A549 treated with DMSO at 1 μM for 4 hours (cell line): Measurements from ENCODE around the gene KYAT1. TPM values are rescaled to one million over a fixed set of nuclear protein-coding genes. Genes with fewer than 3 reads are reported as not detected.

Experiments
- total RNA-seq: library from RNA; stranded (reverse); fragments of 200-300 nt; extraction: Qiagen RNA extraction; gene quantifications from 5 replicates; pipeline ENCODE4 v1.2.3, GENCODE V29; 2022; ENCODE audit warnings: low read depth

The KYAT1 gene
- total RNA-seq: 7.5 to 10.3 TPM (median 8.9 TPM) in 5 replicates

GRCh38 chr9:128881884-128882676, at the start of gene KYAT1, which contains the start of gene LRRC8A:
KYAT1 (minus strand) TSS chr9:128881950; CDS start chr9:128845405, 36,545 bp downstream.
LRRC8A (plus strand) TSS chr9:128882133; CDS start chr9:128907165, 25,032 bp downstream.

GRCh38 chr9:128920381-128921058, 38.8 kb upstream of the KYAT1 start, which contains the start of gene PHYHD1:
PHYHD1 (plus strand) TSS chr9:128920982; CDS start chr9:128922324, 1,342 bp downstream.

GRCh38 chr9:128829477-128830251, 52.1 kb downstream of the KYAT1 start, which contains the start of gene SPOUT1:
SPOUT1 (minus strand) TSS chr9:128829794; CDS start chr9:128829780, 14 bp downstream.

GRCh38 chr9:128818099-128818838, 63.5 kb downstream of the KYAT1 start, which contains the start of gene ENDOG:
ENDOG (plus strand) TSS chr9:128818500; CDS start chr9:128818685, 185 bp downstream.

GRCh38 chr9:128786681-128787601, 94.8 kb downstream of the KYAT1 start, which contains the start of gene TBC1D13:
TBC1D13 (plus strand) TSS chr9:128787253; CDS start chr9:128787354, 101 bp downstream.

Other genes starting within 250 kb of the KYAT1 start
- 94.8 to 144 TPM (median 126 TPM) in 5 replicates for gene DYNC2I2, start 225.1 kb downstream of the KYAT1 start, total RNA-seq
- 434 to 477 TPM (median 439 TPM) in 5 replicates for gene SET, start 192.7 kb downstream of the KYAT1 start, total RNA-seq
- gene PKN3, start 179.4 kb downstream of the KYAT1 start, total RNA-seq: 13.6 to 18.9 TPM (median 15.3 TPM) in 5 replicates
- gene ZDHHC12, start 157.8 kb downstream of the KYAT1 start, total RNA-seq: 66.4 to 91.1 TPM (median 77.5 TPM) in 5 replicates
- 13.2 to 17.7 TPM (median 15.3 TPM) in 5 replicates for gene ZER1, start 110.0 kb downstream of the KYAT1 start, total RNA-seq
- gene TBC1D13, start 94.7 kb downstream of the KYAT1 start, total RNA-seq: 19.1 to 22.6 TPM (median 21.2 TPM) in 5 replicates
- 13.9 to 28.9 TPM (median 26.9 TPM) in 5 replicates for gene ENDOG, start 63.5 kb downstream of the KYAT1 start, total RNA-seq
- 18.9 to 46.7 TPM (median 43.2 TPM) in 5 replicates for gene SPOUT1, start 52.2 kb downstream of the KYAT1 start, total RNA-seq
- gene LRRC8A, start 183 bp upstream of the KYAT1 start, total RNA-seq: 39.2 to 44.4 TPM (median 44.0 TPM) in 5 replicates
- gene PHYHD1, start 39.0 kb upstream of the KYAT1 start, total RNA-seq: 0.17 TPM in 1 of 5 replicates, not detected in the others
- 31.6 to 38.3 TPM (median 34.6 TPM) in 5 replicates for gene DOLK, start 65.7 kb upstream of the KYAT1 start, total RNA-seq
- gene NUP188, start 65.7 kb upstream of the KYAT1 start, total RNA-seq: 35.1 to 46.4 TPM (median 41.6 TPM) in 5 replicates
- gene SH3GLB2, start 146.4 kb upstream of the KYAT1 start, total RNA-seq: 36.9 to 52.6 TPM (median 49.2 TPM) in 5 replicates
- 11.6 to 14.8 TPM (median 13.9 TPM) in 5 replicates for gene MIGA2, start 154.7 kb upstream of the KYAT1 start, total RNA-seq
- 17.6 to 23.6 TPM (median 22.1 TPM) in 5 replicates for gene DOLPP1, start 199.2 kb upstream of the KYAT1 start, total RNA-seq
- 25.2 to 31.8 TPM (median 27.8 TPM) in 5 replicates for gene CRAT, start 228.8 kb upstream of the KYAT1 start, total RNA-seq
- gene PTPA, start 229.5 kb upstream of the KYAT1 start, total RNA-seq: 118 to 139 TPM (median 136 TPM) in 5 replicates